NCI-H460 (cell line): Measurements from ENCODE around the gene XRCC4. TPM values are rescaled to one million over a fixed set of nuclear protein-coding genes. Genes with fewer than 3 reads are reported as not detected.

Source experiments
- small RNA-seq, 2 experiments: library from RNA; depleted of rRNA; stranded (forward); fragments of <200 nt; gene quantifications; one replicate each; pipeline ENCODE3, GENCODE V24; 2014
- total RNA-seq: library from RNA; depleted of rRNA; stranded (reverse); fragments of >200 nt; shearing (Covaris generic); gene quantifications from 2 replicates; pipeline ENCODE4 v1.2.3, GENCODE V29; 2014; rRNA removed

The XRCC4 gene
- total RNA-seq, 1 experiment from 2014 or later = 21.3 TPM

Small RNAs within 50 kb of the gene (small RNA-seq; reads per million reads assigned to genes)
- gene SCARNA18 = 0.50 to 3.8 reads per million in 2 experiments

Other genes with a start within 250 kb of the XRCC4 start
- gene TMEM167A, start 153 bp upstream of the XRCC4 start, total RNA-seq = 92.3 and 92.5 TPM in 2 replicates